GM23248 (cell line): ENCODE measurements around the gene SEZ6.

Experiments
- EZH2 ChIP-seq: fragments of 200-600 bp; sonication (generic); IDR thresholded peaks from 2 replicates; pipeline ENCODE4 v1.6.1; 2018; ENCODE audit warnings: antibody characterized with exemption, mild to moderate bottlenecking; ENCODE audit not compliant: insufficient read depth, poor library complexity, severe bottlenecking
- EZH2phosphoT487 ChIP-seq: fragments of 200-600 bp; sonication (generic); IDR thresholded peaks from 2 replicates; pipeline ENCODE4 v1.6.1; 2018; ENCODE audit warnings: antibody characterized with exemption, moderate library complexity, mild to moderate bottlenecking, low read depth; ENCODE audit not compliant: insufficient read depth

GRCh38 chr17:29010586-29010985 is 4.8 kb upstream of the SEZ6 start:
- TF ChIP-seq EZH2phosphoT487: no peak
- no peak for TF ChIP-seq EZH2
